ENCODE measurements around the gene LRRC32. TPM values are rescaled to one million over a fixed set of nuclear protein-coding genes. Genes with fewer than 3 reads are reported as not detected.

Gene LRRC32
- total RNA-seq, 3 donors from 2014 or later, result 10.4 to 20.3 (median 18.6) TPM

GRCh38 chr11:76657187-76658170 lies 13.1 kb downstream of the LRRC32 start:
- ATAC-seq, result no peak
- Histone ChIP-seq H3K4me1 (ENCODE audit: low read depth) (no peaks in the 10 kb centered on the region), H3K9me3 (no peaks in the 10 kb centered on the region), H3K4me3 (no peak overlapping the region), H3K36me3 (ENCODE audit: low read depth) (no peaks in the 10 kb centered on the region)
- DNase-seq, result no peak
- intact Hi-C loops (cut with DNase I, micrococcal nuclease), result no loop called here
- TF ChIP-seq CTCF (IDR thresholded peaks at IDR 0.05), result no peak

- ATAC-seq, result peak; percentile 6
- intact Hi-C loops (cut with DNase I, micrococcal nuclease), result no loop called here
These were observed 13.9 kb downstream of the LRRC32 start for GRCh38 chr11:76656571-76657081.

GRCh38 chr11:76656050-76656531 lies 14.5 kb downstream of the LRRC32 start:
- H3K4me3 ChIP-seq, result no peak overlapping the region
- ATAC-seq (no peak), DNase-seq (no peak)
- no peak for TF ChIP-seq CTCF (IDR thresholded peaks at IDR 0.05)
- H3K9me3 ChIP-seq, result no peaks in the 10 kb centered on the region
- H3K4me1 ChIP-seq (ENCODE audit: low read depth), result no peaks in the 10 kb centered on the region
- no peaks in the 10 kb centered on the region for H3K36me3 ChIP-seq (ENCODE audit: low read depth)
- intact Hi-C loops (cut with DNase I, micrococcal nuclease), result no loop called here

More at GRCh38 chr11:76656571-76657081, 13.9 kb downstream of the LRRC32 start:
- Histone ChIP-seq H3K9me3 (no peaks in the 10 kb centered on the region), H3K4me3 (no peak overlapping the region), H3K36me3 (ENCODE audit: low read depth) (no peaks in the 10 kb centered on the region), H3K4me1 (ENCODE audit: low read depth) (no peaks in the 10 kb centered on the region)
- DNase-seq, result no peak
- no peak for TF ChIP-seq CTCF (IDR thresholded peaks at IDR 0.05)

GRCh38 chr11:76655501-76656049 lies 15.0 kb downstream of the LRRC32 start:
- Histone ChIP-seq H3K4me3 (no peak overlapping the region), H3K4me1 (ENCODE audit: low read depth) (no peaks in the 10 kb centered on the region), H3K9me3 (no peaks in the 10 kb centered on the region), H3K36me3 (ENCODE audit: low read depth) (no peaks in the 10 kb centered on the region)
- ATAC-seq (no peak), DNase-seq (no peak)
- TF ChIP-seq CTCF (IDR thresholded peaks at IDR 0.05), result no peak
- intact Hi-C loops (cut with DNase I, micrococcal nuclease), result no loop called here

- Histone ChIP-seq H3K4me3 (no peak overlapping the region), H3K36me3 (ENCODE audit: low read depth) (no peaks in the 10 kb centered on the region), H3K4me1 (ENCODE audit: low read depth) (no peaks in the 10 kb centered on the region), H3K9me3 (no peaks in the 10 kb centered on the region)
- ATAC-seq, result no peak
- intact Hi-C loops (cut with DNase I, micrococcal nuclease), result no loop called here
- no peak for DNase-seq
- TF ChIP-seq CTCF (IDR thresholded peaks at IDR 0.05), result no peak
These were observed 15.6 kb downstream of the LRRC32 start for GRCh38 chr11:76654980-76655379.
